ENCODE data around the gene ADO.

Gene ADO

GRCh38 chr10:62804356-62805230 lies at the start of gene ADO:
ADO (plus strand) TSS chr10:62804720; CDS start chr10:62805060, 340 bp downstream.
- Histone ChIP-seq H3K4me1 (peaks cover 0 to 25% (median 19%) of the 10 kb centered on the region in 4 donors), H3K27me3 (no peaks in the 10 kb centered on the region), H3K27ac (peak within 1 kb of the TSS; percentile 91 to 94), H3K36me3 (no peaks in the 10 kb centered on the region), H3K9me3 (no peaks in the 10 kb centered on the region), H3K4me3 (peak within 1 kb of the TSS; percentile 72 to 75)
- peak in 1 of 2 experiments; percentile 26 for TF ChIP-seq CTCF (IDR thresholded peaks at IDR 0.05)
- intact Hi-C loops (cut with DNase I; ENCODE audit: low total_unique reads): no loop called here
- peak; percentile 74 to 84 for DNase-seq

GRCh38 chr10:62754963-62755362 lies 49.6 kb upstream of the ADO start:
- Histone ChIP-seq H3K9me3 (no peaks in the 10 kb centered on the region), H3K4me3 (no peak overlapping the region), H3K4me1 (no peaks in the 10 kb centered on the region), H3K36me3 (no peaks in the 10 kb centered on the region), H3K27me3 (no peaks in the 10 kb centered on the region), H3K27ac (no peak overlapping the region)
- intact Hi-C loops (cut with DNase I; ENCODE audit: low total_unique reads): no loop called here
- TF ChIP-seq CTCF (IDR thresholded peaks at IDR 0.05): no peak
- no peak for DNase-seq

- DNase-seq: no peak
- Histone ChIP-seq H3K27ac (no peak overlapping the region), H3K9me3 (no peaks in the 10 kb centered on the region), H3K36me3 (no peaks in the 10 kb centered on the region), H3K4me3 (no peak overlapping the region), H3K27me3 (no peaks in the 10 kb centered on the region), H3K4me1 (no peaks in the 10 kb centered on the region)
- TF ChIP-seq CTCF (IDR thresholded peaks at IDR 0.05): no peak
- intact Hi-C loops (cut with DNase I; ENCODE audit: low total_unique reads): no loop called here
Observed at GRCh38 chr10:62755662-62756653, 48.6 kb upstream of the ADO start.

DNA sequence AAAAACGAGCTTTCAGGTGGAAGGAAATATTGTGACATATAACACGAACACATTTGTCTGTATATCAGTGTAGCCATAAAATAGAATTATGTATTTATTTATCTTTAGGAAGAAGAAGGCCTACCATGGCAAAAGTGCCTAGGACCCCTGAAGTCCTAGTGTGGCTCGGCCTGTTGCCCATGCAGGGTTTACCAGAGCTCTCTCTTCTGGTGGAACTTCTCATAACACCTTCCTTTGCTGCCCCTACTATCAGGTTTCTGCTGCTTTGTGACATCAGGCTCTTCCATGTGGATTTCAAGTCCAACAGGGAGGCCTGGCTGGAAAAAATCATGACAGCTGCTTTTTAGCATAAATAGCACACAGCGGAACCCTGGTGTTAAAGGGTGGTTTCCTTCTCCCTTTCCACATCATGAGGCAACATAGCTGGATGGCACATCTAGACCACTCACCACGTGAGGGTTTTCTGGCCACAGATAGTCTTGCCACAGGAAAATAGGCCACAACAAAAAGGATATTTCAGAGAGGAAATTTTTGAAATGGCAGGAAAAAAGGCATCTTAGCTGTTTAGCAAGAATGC lies 44.8 kb upstream of the ADO start:
- intact Hi-C loops (cut with DNase I; ENCODE audit: low total_unique reads): no loop called here
- no peak for DNase-seq
- Histone ChIP-seq H3K4me3 (no peak overlapping the region), H3K27me3 (no peaks in the 10 kb centered on the region), H3K9me3 (no peaks in the 10 kb centered on the region), H3K36me3 (no peaks in the 10 kb centered on the region), H3K27ac (no peak overlapping the region), H3K4me1 (no peaks in the 10 kb centered on the region)
- TF ChIP-seq CTCF (IDR thresholded peaks at IDR 0.05): no peak

GRCh38 chr10:62760401-62760800 lies 44.1 kb upstream of the ADO start:
- Histone ChIP-seq H3K27me3 (no peaks in the 10 kb centered on the region), H3K4me1 (no peaks in the 10 kb centered on the region), H3K4me3 (no peak overlapping the region), H3K27ac (no peak overlapping the region), H3K36me3 (no peaks in the 10 kb centered on the region), H3K9me3 (no peaks in the 10 kb centered on the region)
- DNase-seq: no peak
- no peak for TF ChIP-seq CTCF (IDR thresholded peaks at IDR 0.05)
- intact Hi-C loops (cut with DNase I; ENCODE audit: low total_unique reads): no loop called here
